GM18505 (cell line): Measurements from ENCODE around the gene COPS8.

Experiments used
- ATAC-seq: cut with Tn5 transposase; IDR thresholded peaks from one replicate; pipeline ENCODE4 v1.9.1; 2021; ENCODE audit not compliant: unreplicated experiment
- POLR2A ChIP-seq: IDR thresholded peaks from 4 replicates; pipeline ENCODE4 v1.6.1; 2011; ENCODE audit warnings: borderline replicate concordance; ENCODE audit not compliant: insufficient read depth, insufficient read length; ENCODE audit errors: extremely low read depth

The COPS8 gene

DNA sequence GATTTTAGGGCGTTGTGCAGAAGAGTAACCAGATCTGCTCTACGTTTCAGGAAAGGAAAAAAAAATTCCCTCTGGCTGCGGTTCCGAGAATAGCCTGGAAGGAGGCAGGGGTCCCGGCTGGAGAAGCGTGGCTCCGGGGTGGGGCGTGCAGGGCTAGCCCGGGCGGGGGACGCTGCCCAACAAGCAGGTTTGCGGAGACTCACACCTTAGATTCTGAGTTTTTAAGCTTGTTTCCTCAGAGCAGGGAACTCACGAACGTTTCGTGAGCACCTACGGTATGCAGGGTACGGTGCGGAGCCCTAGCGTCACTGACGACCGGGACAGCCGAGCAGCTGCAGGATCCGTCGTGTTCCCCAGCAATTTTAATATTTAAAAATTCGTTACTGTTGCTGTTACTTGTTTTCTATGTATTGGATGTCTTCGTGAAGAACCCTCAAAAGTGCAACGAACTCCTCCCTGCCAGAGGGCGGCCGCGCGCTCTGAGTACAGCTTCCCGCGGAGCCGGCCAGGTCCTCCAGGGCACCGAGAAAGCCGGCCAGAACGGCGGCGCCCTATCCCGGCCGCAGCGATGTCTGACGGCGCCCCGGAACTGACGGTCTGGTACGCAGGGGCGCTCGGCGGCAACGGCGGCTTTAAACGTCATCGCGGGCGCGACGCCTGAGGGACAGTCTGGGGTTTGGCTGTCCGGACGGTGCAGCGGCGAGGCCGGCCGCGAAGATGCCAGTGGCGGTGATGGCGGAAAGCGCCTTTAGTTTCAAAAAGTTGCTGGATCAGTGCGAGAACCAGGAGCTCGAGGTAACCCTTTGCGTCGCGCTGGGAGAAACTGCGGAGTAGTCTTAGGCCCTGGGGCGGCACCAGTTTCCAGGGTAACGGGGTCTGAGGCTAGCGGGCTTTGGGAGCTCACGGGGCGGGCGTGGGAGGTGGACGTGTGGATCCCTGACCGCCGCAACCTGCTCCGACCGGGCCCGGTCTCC is at the start of gene COPS8:
Gene COPS8, plus strand, starts transcription at position 642 of the 974 bp plus-strand sequence. Its CDS starts 76 bp downstream, at position 718.
- ATAC-seq: peak; percentile 98
- peak; percentile 96 for TF ChIP-seq POLR2A

- no peak for ATAC-seq
- TF ChIP-seq POLR2A: no peak
Observed at GRCh38 chr2:237039301-237040031, 46.2 kb upstream of the COPS8 start.

GRCh38 chr2:237041231-237041630 is 44.5 kb upstream of the COPS8 start:
- ATAC-seq: no peak
- no peak for TF ChIP-seq POLR2A

- ATAC-seq: no peak
- no peak for TF ChIP-seq POLR2A
Observed at GRCh38 chr2:237042101-237042500, 43.6 kb upstream of the COPS8 start.

- no peak for ATAC-seq
- no peak for TF ChIP-seq POLR2A
Observed at GRCh38 chr2:237043866-237044265, 41.8 kb upstream of the COPS8 start.

GRCh38 chr2:237044281-237044680 is 41.4 kb upstream of the COPS8 start:
- no peak for TF ChIP-seq POLR2A
- no peak for ATAC-seq

DNA sequence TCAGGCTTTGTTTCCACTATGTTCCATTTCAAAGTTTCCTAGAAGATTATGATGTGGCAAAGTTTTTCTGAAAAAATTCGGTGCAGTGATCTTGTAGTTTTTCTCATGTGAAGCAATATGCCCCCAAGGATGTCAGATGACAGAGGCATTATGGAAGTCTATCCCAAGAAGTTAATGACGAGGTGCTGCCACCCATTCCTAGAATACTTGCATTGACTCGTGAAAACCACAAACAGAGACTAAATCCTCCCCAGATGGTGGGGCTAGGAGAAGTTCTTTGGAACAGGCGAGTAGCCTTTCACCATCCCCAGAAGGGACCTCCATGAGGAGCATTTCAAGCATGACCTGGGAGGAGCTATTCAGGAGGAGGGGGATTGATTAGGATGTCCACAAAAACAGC is 40.2 kb upstream of the COPS8 start:
- no peak for ATAC-seq
- no peak for TF ChIP-seq POLR2A

DNA sequence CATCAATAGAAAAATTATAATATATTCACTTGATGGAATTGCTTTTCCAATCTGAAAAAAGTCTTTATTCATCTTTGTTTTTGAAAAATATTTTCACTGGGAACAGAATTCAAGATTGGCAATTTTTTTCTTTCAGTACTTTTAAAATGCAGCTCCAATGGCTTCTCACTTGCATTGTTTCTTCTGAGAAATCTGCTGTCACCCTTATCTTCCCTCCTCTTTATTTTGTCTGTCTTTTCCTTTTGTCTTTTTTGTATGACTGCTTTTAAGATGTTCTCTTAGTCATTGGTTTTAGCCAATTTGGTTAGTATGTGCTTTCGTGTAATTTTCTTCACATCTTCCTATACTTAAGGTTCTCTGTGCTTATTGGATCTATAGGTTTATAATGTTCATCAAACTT is 37.1 kb upstream of the COPS8 start:
- no peak for ATAC-seq

DNA sequence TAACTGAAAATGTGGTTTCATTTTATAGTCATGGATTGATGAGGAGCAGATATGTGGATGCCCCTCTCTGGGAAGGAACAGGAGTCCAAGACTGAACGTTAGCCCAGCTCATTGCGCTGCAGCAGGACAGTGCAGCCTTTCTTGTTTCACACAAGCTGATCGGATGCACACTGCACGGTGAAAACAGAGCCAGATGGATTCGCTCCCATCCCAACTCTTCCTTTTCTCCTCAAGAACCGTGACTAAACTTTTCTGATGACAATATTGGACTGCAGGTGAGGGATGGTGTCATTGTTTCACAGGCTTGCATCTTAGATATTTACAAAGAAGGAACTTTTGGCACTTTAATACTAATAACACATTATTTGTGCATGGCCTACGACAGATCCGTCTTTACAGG is 33.8 kb upstream of the COPS8 start:
- TF ChIP-seq POLR2A: no peak
- ATAC-seq: no peak

More for the DNA sequence above, 37.1 kb upstream of the COPS8 start:
- no peak for TF ChIP-seq POLR2A

DNA sequence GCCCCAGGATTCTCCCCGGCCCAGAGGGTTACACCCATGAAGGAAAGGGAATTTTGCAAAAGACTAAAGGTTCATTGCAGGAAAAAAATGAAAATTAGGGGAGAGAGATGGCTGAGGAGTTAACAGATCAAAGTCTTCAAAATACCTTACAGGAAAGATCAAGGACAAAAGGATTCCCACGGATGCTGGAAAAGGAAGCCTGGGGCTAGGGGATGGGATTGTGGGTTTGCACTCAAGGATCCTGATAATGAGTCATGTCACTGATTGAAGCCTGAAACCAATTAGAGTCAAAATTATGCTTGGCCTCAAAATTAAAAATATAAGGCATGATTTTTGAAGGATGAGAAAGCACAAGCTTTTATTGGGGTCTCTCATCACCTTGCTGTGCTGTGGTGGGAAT is 32.6 kb upstream of the COPS8 start:
- ATAC-seq: no peak
- TF ChIP-seq POLR2A: no peak

- TF ChIP-seq POLR2A: no peak
- no peak for ATAC-seq
Observed at GRCh38 chr2:237055386-237056100, 30.1 kb upstream of the COPS8 start.

GRCh38 chr2:237056287-237056875 is 29.3 kb upstream of the COPS8 start:
- ATAC-seq: no peak
- no peak for TF ChIP-seq POLR2A

GRCh38 chr2:237057107-237057506 is 28.6 kb upstream of the COPS8 start:
- TF ChIP-seq POLR2A: no peak
- no peak for ATAC-seq

DNA sequence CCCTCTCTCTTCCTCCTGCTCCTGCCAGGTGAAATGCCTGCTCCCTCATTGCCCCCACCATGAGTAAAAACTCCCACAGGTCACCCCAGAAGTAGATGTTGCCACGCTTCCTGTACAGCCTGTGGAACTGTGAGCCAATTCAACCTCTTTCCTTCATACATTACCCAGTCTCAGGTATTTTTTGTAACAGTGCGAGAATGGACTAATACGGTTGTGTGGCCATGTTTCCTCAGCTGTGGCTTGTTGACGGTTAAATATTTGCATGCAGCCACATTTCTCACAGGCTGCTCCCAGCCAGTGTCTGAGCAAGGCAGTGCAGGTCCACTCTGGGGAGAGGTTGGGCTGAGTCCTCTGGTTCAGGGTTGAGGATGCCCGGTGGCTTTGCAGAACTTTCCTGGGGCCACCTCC is 27.8 kb upstream of the COPS8 start:
- peak; percentile 72 for ATAC-seq

More for the DNA sequence above, 27.8 kb upstream of the COPS8 start:
- peak; percentile 63 for TF ChIP-seq POLR2A
